Measurements from ENCODE around the gene PLEKHA6. TPM values are rescaled to one million over a fixed set of nuclear protein-coding genes. Genes with fewer than 3 reads are reported as not detected.

PLEKHA6 gene
- total RNA-seq, 4 donors from 2014 or later, result 1.5 to 2.0 (median 1.6) TPM

- no peak for TF ChIP-seq CTCF (IDR thresholded peaks at IDR 0.05; ENCODE audit: low read depth)
Observed at GRCh38 chr1:204404629-204405028, 44.9 kb upstream of the PLEKHA6 start.

GRCh38 chr1:204402391-204402790 lies 42.7 kb upstream of the PLEKHA6 start:
- TF ChIP-seq CTCF (IDR thresholded peaks at IDR 0.05; ENCODE audit: low read depth), result no peak

- TF ChIP-seq CTCF (IDR thresholded peaks at IDR 0.05; ENCODE audit: low read depth), result no peak
Observed at GRCh38 chr1:204401730-204402129, 42.0 kb upstream of the PLEKHA6 start.

- no peak for TF ChIP-seq CTCF (IDR thresholded peaks at IDR 0.05; ENCODE audit: low read depth)
Observed at GRCh38 chr1:204400882-204401510, 41.3 kb upstream of the PLEKHA6 start.

GRCh38 chr1:204398197-204399125 lies 38.7 kb upstream of the PLEKHA6 start:
- no peak for TF ChIP-seq CTCF (IDR thresholded peaks at IDR 0.05; ENCODE audit: low read depth)

- no peak for TF ChIP-seq CTCF (IDR thresholded peaks at IDR 0.05; ENCODE audit: low read depth)
Observed at GRCh38 chr1:204396015-204396583, 36.4 kb upstream of the PLEKHA6 start.

GRCh38 chr1:204391629-204392028 lies 31.9 kb upstream of the PLEKHA6 start:
- TF ChIP-seq CTCF (IDR thresholded peaks at IDR 0.05; ENCODE audit: low read depth), result no peak

All from subcutaneous adipose tissue (tissue), 4 donors.